ENCODE measurements around the gene APC.

APC gene

DNA sequence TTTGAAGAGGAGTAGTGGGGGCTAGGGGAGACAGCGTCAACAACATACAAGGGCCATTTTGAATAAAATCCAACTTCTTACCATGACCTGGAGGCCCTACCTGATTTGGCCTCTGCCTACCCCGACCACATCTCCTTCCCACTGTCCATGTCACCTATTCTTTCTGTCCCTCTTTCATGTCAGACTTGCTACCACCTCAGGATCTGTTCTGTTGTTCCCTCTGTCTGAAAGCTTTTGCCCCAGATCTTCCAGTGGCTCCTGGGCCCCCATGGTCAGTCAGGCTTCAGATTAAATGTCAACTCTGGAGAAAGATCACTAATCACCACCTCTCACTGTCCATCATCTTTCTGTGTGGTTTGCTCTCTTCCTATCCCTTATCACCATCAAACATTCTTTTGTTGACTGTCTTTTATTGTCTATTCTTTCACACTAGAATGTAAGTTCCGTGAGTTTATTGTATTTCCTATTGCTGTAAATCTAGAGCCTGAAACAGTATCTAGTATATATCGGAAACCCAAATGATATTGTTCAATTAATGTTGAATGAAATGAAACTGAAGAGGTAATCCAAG, 31.2 kb upstream of the APC start:
- DNase-seq (ENCODE audit: low read depth), result no peak
- H3K4me3 ChIP-seq (replicated peaks; ENCODE audit: low read depth, low read length), result no peak overlapping the region
- TF ChIP-seq, protein P1, sequence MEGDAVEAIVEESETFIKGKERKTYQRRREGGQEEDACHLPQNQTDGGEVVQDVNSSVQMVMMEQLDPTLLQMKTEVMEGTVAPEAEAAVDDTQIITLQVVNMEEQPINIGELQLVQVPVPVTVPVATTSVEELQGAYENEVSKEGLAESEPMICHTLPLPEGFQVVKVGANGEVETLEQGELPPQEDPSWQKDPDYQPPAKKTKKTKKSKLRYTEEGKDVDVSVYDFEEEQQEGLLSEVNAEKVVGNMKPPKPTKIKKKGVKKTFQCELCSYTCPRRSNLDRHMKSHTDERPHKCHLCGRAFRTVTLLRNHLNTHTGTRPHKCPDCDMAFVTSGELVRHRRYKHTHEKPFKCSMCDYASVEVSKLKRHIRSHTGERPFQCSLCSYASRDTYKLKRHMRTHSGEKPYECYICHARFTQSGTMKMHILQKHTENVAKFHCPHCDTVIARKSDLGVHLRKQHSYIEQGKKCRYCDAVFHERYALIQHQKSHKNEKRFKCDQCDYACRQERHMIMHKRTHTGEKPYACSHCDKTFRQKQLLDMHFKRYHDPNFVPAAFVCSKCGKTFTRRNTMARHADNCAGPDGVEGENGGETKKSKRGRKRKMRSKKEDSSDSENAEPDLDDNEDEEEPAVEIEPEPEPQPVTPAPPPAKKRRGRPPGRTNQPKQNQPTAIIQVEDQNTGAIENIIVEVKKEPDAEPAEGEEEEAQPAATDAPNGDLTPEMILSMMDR (IDR thresholded peaks at IDR 0.05; ENCODE audit: low read length, missing control alignments), result no peak

DNA sequence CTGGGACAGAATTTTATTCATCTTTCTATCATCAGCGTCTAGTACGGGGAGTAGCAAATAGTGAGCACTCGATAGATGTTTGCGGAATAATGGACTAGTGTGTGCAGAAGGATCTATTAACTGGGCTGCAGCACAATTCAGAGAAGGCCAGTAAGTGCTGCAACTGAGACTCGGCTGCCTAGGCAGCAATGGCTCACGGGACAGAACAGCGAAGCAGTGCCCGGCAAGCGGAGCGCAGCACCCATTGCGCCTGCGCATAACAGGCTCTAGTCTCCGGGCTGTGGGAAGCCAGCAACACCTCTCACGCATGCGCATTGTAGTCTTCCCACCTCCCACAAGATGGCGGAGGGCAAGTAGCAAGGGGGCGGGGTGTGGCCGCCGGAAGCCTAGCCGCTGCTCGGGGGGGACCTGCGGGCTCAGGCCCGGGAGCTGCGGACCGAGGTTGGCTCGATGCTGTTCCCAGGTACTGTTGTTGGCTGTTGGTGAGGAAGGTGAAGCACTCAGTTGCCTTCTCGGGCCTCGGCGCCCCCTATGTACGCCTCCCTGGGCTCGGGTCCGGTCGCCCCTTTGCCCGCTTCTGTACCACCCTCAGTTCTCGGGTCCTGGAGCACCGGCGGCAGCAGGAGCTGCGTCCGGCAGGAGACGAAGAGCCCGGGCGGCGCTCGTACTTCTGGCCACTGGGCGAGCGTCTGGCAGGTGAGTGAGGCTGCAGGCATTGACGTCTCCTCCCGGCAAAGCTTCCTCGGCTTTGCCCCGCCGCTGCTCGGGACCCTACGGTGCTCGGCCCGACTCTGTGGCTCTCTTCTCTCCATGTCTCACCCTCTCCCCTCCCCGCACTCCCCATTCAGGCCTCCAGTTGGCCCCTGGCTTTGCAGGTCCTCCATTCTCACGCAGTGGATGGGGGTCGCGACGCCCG, 30.2 kb upstream of the APC start:
- TF ChIP-seq, protein P1 (IDR thresholded peaks at IDR 0.05; ENCODE audit: low read length, missing control alignments), result no peak
- H3K4me3 ChIP-seq (replicated peaks; ENCODE audit: low read depth, low read length), result peak overlapping the region; percentile 93
- peak; percentile 99 for DNase-seq (ENCODE audit: low read depth)

DNA sequence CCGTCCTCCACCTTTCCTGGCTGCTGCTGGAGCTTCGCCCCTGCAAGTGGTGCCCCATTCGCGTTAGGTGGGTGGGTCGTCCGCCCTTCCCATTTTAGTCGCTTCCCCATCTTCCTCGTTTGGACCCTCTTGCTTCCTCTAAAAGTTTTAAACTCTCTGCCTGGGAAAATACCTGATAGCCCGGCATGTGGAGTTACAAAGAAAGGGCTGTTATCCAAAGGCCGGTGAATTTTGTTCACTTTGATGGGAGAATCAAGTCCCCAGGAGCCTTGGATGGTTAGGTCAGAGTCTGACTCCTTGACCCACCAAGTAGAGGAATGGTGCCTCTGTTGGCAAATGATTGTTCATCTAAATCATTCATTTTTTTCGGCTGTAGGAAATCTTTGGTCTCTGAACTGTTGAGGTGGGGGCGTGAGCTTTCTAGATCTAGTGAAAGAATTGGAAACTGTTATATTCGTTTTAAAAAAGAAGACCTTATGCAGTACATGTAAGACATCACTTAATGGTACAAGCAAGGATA, 29.5 kb upstream of the APC start:
- DNase-seq (ENCODE audit: low read depth), result no peak
- TF ChIP-seq, protein P1 (IDR thresholded peaks at IDR 0.05; ENCODE audit: low read length, missing control alignments), result no peak
- H3K4me3 ChIP-seq (replicated peaks; ENCODE audit: low read depth, low read length), result peak overlapping the region; percentile 93

- H3K4me3 ChIP-seq (replicated peaks; ENCODE audit: low read depth, low read length), result peak overlapping the region; percentile 93
- TF ChIP-seq, protein P1 (IDR thresholded peaks at IDR 0.05; ENCODE audit: low read length, missing control alignments), result no peak
- DNase-seq (ENCODE audit: low read depth), result no peak
These were observed 28.3 kb upstream of the APC start for GRCh38 chr5:112709416-112709815.

- TF ChIP-seq, protein P1 (IDR thresholded peaks at IDR 0.05; ENCODE audit: low read length, missing control alignments), result no peak
- H3K4me3 ChIP-seq (replicated peaks; ENCODE audit: low read depth, low read length), result no peak overlapping the region
- DNase-seq (ENCODE audit: low read depth), result no peak
These were observed 26.8 kb upstream of the APC start for GRCh38 chr5:112710896-112711295.

GRCh38 chr5:112711436-112711835, 26.2 kb upstream of the APC start:
- TF ChIP-seq, protein P1 (IDR thresholded peaks at IDR 0.05; ENCODE audit: low read length, missing control alignments), result no peak
- H3K4me3 ChIP-seq (replicated peaks; ENCODE audit: low read depth, low read length), result no peak overlapping the region
- no peak for DNase-seq (ENCODE audit: low read depth)
